GM19467 (cell line): ENCODE results near the gene PPP1R13B.
A peak's percentile ranks its signal among the peaks of the same experiment; 100 is the strongest.

ENCODE experiments used
- ATAC-seq: cut with Tn5 transposase; IDR thresholded peaks from one replicate; pipeline ENCODE4 v1.9.1; 2021; ENCODE audit warnings: mild to moderate bottlenecking, moderate library complexity; ENCODE audit not compliant: unreplicated experiment

PPP1R13B gene

GRCh38 chr14:103716091-103716801 lies 131.1 kb downstream of the PPP1R13B start:
- no peak for ATAC-seq

GRCh38 chr14:103715052-103716000 lies 132.0 kb downstream of the PPP1R13B start, which contains the start of the genes XRCC3 and ZFYVE21:
Gene XRCC3, minus strand, starts transcription at chr14:103715451. Its CDS starts 4,364 bp downstream, at chr14:103711087.
Gene ZFYVE21, plus strand, starts transcription at chr14:103715810. Its CDS starts 32 bp downstream, at chr14:103715842.
- ATAC-seq, result peak; percentile 92

- ATAC-seq, result no peak
Observed at GRCh38 chr14:103714063-103714724, 133.2 kb downstream of the PPP1R13B start.

DNA sequence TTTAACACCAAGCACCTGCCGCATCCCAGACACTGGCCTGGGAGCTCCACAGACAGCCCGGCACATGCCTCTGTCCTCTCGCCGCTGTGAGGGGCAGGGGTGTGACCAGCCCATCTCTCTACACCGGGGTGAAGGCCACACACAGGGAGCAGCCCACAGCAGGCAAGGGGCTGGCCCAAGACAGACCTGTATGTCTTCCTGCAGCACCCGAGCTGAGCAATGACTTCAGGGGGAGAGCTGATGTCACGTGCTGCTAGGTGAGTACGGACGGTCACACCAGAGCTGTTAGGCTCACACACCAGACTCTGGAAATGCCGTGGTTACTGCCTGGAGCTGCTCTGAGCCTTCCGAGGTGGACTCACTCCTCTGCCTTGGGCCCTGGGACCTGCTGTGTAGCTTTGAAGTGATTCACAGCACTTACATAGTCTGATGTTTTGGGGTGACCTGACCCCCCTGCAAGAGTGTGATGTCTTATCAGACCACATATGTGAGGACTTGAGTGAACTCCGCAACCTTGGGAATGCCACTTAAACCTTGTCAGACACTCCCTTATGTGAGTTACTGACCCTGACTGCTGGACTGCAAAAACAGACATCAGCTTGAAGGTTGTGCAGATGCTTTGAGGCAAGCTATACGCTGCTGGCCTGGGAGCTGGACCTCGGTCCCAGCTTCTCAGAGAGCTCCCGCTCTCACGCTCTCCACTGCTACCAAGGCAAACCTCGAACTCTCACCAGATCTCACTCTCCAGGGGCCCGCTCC lies 133.9 kb downstream of the PPP1R13B start:
- ATAC-seq, result no peak

GRCh38 chr14:103712633-103713247 lies 134.6 kb downstream of the PPP1R13B start:
- no peak for ATAC-seq

- ATAC-seq, result no peak
Observed at GRCh38 chr14:103711516-103712431, 135.6 kb downstream of the PPP1R13B start.

- no peak for ATAC-seq
Observed at GRCh38 chr14:103710771-103711377, 136.5 kb downstream of the PPP1R13B start.

DNA sequence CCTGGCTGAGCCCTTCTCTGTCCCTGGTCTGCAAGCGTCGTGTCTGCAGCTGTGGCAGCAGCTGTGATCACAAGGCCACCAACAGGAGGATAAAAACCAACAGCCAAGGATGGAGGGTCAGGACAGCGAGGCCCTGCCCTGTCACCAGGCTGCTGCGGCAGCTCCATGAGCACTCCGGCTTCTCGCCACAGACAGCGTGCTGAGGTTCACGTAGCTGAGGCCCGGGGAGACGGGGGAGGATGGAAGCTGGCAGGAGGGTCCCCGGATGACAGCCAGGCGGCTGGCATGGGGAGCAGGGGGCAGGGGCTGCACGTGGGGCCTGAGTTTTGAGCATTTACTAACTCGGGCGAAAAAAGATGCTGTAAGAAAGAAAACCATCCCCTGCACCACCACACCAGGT lies 137.6 kb downstream of the PPP1R13B start:
- ATAC-seq, result no peak

- no peak for ATAC-seq
Observed at GRCh38 chr14:103708750-103709187, 138.6 kb downstream of the PPP1R13B start.

GRCh38 chr14:103707329-103708263 lies 139.8 kb downstream of the PPP1R13B start:
- ATAC-seq, result no peak

GRCh38 chr14:103706551-103707328 lies 140.6 kb downstream of the PPP1R13B start:
- ATAC-seq, result no peak

- no peak for ATAC-seq
Observed at GRCh38 chr14:103705504-103706284, 141.7 kb downstream of the PPP1R13B start.

GRCh38 chr14:103705118-103705503 lies 142.3 kb downstream of the PPP1R13B start:
- no peak for ATAC-seq

DNA sequence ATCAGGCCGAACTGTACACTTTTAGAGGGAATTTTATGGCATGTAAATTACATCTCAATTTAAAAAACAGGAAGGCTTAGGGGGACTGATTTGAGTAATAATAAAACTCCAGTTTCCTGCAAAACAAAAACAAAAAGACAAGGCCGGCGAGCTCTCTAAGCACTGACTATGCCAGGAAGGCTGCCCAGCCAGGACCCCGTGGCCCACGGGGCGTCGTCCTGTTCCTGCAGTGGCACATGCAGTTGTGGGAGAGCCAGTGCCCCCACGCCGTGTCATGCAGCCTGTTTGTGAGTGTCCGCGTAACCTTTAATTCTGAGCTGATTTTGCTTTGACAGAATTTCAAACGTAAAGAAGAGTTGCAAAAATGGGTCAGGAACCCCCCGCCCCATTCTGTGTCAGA lies 142.7 kb downstream of the PPP1R13B start:
- no peak for ATAC-seq

DNA sequence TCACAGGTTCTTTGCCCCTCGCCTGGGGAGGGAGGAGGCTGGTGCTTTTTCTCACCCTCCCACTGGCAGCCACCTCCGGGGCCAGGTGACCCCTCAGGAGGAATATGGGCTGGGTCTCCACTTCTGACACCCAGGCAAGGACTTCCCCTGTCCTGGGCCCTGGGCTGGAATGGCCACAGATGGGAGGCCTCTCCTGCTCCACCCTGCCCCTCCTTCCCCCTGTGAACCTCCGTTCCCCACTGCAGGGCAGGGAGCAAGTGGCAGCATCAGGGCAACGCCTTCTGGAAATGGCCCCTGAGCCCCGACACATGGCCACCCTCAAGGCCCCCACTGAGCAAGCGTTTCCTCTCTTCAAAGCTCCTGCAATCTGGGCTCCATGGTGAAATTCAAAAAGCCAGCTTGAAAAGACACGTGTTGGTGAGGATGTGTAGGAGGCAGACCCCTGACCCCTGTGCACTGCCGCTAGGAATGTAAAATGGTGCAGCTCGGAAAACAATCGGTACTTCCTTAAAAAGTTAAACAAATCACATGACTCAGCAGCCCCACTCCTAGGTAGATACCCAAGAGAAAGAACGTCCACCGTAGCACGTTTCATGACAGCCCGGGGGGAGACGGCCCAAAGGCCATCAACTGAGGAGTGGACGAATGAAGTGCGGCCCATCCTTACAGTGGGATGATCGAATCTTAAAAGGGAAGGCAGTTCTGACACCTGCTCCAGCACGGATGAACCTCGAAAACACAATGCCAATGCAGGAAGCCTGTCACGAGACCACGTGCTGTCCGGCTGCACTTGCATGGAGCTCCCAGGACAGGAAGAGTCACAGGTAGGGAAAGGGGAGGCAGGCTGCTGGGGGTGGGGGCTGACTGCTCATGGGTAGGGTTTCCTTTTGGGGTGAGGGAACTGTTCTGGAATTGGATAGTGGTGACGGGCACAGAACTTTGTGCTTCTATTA lies 143.7 kb downstream of the PPP1R13B start:
- no peak for ATAC-seq
